HG02642 (cell line): Measurements from ENCODE around the gene SRPRA.
A peak's percentile ranks its signal among the peaks of the same experiment; 100 is the strongest.
"Not testable (repeated sequence)": the region's sequence is repeated elsewhere in the genome, so short reads cannot be mapped to it uniquely, and the experiment has no call there.

Experiments used
- ATAC-seq: cut with Tn5 transposase; IDR thresholded peaks from one replicate; pipeline ENCODE4 v1.9.1; 2021; ENCODE audit warnings: mild to moderate bottlenecking; ENCODE audit not compliant: unreplicated experiment, poor library complexity

The SRPRA gene

GRCh38 chr11:126288237-126288636 lies 19.5 kb upstream of the SRPRA start:
- no peak for ATAC-seq

GRCh38 chr11:126284829-126285228 lies 16.1 kb upstream of the SRPRA start:
- ATAC-seq: peak; percentile 47

DNA sequence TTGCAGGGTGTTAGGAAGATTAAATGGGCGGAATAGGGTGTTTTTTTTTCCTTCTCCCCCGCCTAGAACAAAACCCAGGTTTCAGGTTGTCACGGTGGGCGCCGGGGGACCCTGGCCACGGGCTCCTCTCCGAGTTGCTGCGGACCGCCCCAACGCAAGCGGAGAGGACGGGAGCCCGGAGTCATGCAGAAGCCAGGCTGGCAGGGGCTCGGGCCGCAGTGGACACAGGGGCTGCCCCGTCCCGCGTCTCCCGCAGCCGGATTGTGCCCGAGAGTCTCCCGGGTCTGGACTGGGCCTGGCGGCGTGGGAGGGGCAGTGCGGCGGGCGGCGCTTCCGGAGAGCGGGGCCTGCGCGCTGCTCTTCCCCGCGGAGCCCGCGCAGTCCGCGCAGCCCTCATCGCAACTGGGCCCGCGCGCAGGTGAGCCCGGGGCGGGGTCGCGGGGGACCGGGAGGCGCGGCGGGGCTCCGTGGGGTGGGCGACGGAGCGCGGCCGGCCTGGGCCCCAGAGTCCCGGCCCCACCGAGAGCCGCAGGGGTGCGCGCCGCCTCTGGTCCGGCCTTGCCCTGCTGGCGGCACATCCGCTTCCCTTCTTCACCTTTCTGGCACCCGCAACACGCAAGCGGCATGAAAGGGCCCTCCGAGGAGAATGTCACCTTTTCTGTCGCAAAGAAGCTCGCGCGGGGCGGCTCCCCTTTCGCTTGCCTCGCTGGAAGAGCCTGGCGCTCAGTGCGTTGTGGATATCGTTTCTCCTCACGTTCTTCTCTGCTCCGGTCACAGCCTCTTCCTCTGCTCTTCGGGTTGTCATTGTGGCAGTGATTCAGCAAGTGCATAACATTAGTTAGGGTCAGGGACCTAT lies 14.3 kb upstream of the SRPRA start, which contains the start of gene TIRAP:
Gene TIRAP, plus strand, starts transcription at position 358 of the 856 bp plus-strand sequence. CDS start 7,802 bp downstream, outside the sequence.
- ATAC-seq: peak; percentile 72

DNA sequence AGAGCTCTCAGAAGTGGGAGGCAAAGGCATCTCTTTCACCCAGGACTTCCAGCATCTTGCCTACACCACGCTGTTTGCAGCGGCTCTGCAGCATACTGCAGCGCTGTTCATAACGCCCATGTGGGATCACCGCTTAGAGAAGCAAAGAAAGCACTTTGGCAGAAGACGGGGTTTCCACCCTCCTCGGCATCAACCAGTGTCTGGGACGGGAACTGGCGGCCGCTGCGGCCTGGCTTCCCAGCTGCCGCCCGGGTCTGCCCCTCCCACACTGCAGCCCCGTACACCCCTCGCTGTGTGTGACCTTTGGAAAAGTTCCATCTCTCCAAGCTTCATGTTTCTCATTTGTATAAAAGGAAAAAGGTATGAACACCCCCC lies 13.7 kb upstream of the SRPRA start:
- peak; percentile 30 for ATAC-seq

DNA sequence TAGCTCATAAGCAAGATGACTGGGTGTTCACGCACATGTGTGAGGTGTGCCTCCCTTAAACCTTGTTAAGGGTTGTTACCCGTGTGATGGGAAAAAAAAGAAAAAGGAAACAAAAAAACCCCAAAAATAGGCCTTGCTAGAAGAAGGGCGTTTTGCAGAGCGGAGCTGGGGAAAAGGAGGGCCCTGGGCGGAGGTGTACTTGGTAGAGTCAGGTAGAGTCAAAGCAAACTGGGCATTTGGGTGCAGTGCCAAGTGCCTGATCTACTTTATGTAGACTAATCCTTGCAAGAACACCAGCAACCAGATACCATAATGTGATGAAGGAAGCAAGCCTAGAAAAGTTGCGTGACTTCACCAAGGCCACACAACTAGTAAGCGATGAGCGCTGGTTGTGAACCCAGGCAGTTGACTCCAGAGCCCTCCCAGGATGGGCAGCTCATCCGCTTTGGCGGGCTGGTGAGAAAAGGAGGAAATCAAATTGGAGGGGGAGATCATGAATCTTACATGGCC lies 13.0 kb upstream of the SRPRA start:
- ATAC-seq: no peak

GRCh38 chr11:126281245-126281644 lies 12.6 kb upstream of the SRPRA start:
- ATAC-seq: no peak

DNA sequence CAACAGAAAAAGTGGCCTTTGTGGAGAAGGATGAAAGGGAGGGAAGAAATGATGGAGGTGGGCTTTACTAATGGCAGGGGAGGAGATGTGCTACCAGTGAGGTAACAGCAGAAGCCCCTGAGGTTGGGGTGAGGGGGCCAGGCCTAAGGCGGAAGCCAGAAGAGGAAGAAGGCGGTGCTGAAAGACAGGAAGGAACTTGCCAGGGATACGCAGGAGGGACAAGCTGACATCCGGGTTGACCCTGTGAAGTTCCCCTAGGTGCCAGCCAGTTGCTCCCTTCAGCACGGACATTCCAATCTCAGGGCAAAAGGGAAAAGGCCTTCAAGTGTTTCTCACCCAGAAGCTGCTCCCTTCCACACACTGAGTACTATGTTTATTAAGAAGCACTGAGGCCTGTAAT lies 11.9 kb upstream of the SRPRA start:
- ATAC-seq: no peak

- no peak for ATAC-seq
Observed at GRCh38 chr11:126279191-126279590, 10.5 kb upstream of the SRPRA start.

- ATAC-seq: no peak
Observed at GRCh38 chr11:126277780-126278179, 9.1 kb upstream of the SRPRA start.

GRCh38 chr11:126277322-126277721 lies 8.6 kb upstream of the SRPRA start:
- ATAC-seq: no peak

GRCh38 chr11:126268361-126268707 lies 361 bp downstream of the SRPRA start:
- ATAC-seq: peak; percentile 4

DNA sequence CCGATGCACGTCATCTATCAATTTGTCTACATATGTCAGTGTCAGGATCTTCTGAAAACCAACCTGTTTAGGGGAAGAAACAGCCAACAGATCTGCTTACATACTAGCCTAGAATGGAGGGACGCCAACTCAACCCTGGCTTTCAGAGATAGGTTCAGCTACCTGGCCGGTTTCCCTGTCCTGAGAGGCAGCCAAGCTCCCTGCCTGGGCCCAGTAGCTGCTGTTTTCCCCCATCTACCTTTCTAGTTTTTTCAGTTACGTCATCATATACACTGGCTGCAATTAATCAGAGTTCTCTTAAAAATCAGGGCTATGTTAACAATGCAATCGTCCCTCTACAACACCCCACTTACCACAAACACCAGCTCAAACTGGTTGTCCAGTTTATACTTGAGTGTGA lies 1.0 kb downstream of the SRPRA start:
- ATAC-seq: no peak

- no peak for ATAC-seq
Observed at GRCh38 chr11:126265811-126266210, 2.9 kb downstream of the SRPRA start.

DNA sequence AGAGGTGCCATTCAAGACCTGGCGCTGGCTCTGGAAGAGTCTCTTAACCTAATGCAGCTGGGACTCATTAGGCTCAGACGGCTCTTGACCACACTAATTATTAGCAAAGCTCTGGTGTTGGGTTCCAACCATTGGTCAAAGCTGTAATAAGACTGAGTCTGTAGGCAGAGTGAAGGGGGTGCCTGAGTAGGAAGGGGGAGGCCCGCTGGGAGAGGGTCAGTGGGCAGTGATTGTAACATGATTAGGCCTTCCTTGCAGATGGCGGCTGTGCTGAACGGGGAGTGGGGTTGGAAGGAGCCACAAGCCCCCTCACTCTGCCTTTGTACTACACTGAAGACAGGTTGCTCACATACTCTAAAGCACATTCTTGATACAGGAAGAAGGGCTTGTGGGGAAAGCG lies 5.2 kb downstream of the SRPRA start:
- no peak for ATAC-seq

DNA sequence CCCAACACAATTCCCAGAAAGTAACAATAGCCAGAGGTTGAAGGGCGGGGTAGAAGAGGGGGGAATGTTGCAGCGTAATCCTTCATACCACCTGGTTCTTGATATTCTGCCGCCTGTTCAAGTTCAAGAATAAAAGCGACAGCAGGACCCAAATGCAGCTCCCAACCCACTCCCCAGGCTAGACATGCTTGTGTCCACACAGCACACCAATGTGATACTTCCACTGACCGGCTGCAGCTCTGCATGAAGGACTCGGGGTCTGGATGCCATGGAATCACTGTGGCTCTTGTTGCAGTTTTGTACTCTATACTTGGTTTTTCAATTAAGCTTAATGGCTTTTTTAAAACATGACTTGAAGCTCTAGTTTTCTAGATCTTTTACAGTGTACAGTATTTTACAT lies 6.5 kb downstream of the SRPRA start:
- ATAC-seq: no peak

DNA sequence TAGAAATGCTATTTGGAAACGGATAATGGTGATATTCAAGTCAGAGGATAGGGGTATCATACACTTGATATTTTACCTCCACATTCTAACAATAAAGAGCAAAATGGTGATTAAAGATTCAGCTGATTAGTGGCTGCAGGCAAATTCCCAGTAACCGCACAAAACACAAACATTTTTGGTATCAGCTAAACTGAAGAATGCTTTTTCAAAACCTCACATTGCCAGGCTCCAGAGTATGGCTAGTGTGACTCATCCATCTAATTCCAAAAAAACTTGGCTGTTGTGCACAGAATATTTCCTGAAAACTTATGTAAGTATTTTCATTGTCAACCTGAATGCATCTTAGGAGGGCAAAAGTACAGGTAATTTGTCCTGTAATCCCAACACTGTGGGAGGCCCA lies 10.9 kb downstream of the SRPRA start:
- no peak for ATAC-seq

DNA sequence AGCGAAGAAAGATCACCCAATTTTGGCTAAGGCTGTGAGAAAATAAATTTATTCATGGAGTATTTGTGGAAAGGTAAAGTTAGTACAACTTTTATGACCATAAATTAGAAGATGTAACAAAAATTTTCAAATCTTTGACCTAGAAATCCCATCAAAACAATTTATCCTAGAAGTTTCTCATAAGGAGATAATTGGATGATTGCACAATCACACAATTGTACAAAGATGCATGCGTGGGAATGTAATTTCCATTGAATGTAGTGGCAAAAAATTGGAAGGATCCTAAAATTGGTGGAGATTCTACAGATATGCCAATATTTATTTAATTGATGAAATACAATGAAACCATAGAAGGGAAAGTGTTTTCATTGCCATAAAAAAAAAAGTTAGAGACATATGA lies 11.6 kb downstream of the SRPRA start:
- no peak for ATAC-seq

DNA sequence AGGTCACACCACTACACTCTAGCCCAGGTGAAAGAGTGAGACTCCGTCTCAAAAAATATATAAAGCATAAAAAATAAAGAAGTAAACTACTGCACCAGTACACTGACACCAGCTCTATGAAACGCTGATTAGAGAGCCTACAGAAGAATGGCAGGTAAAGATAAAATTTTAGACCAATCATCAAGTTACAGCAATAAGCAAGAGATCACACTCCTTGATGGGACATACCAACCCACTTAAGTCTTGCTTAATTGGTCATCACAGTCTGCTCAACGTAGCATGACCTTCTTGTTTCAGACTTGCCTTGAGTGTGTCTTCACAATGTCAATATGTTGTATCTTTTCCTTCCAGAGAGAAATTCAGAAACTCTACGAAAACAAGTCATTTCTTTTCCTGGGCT lies 12.5 kb downstream of the SRPRA start:
- no peak for ATAC-seq

DNA sequence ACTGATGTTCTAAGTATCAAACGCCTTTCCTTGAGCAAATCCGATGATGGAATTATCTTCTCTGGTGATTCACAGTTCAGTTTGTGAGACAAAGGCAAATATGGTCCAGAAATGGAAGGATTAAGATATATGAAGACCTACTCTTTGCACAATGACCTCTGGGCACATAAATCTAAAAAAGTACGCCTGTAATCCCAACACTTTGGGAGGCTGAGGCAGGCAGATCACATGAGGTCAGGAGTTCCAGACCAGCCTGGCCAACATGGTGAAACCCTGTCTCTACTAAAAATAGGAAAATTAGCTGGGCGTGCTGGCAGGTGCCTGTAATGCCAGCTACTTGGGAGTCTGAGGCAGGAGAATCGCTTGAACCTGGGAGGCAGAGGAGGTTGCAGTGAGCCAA lies 13.2 kb downstream of the SRPRA start:
- not testable (repeated sequence) for ATAC-seq

GRCh38 chr11:126254819-126255218 lies 13.9 kb downstream of the SRPRA start:
- no peak for ATAC-seq

GRCh38 chr11:126253265-126253664 lies 15.4 kb downstream of the SRPRA start:
- ATAC-seq: no peak

DNA sequence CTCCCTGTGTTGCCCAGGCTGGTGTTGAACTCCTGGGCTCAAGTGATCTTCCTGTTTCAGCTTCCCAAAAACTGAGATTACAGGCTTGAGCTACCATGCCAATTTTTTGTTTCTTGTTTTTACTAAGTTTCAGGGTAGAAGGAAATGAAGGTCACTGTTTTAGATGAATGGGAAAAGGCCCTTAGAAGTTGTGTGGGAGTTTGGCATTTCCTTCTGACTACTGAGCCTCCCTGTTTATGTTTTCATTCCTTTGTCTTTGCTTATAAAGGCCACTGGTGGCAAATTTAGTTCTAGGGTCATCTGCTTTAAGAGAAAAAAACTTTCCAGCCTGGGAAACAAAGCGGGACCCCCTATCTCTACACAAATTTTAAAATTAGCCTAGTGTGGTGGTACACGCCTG lies 22.1 kb downstream of the SRPRA start:
- ATAC-seq: no peak
